B cell (primary cell): ENCODE data around the gene TBX18.

Experiments
- CTCF ChIP-seq: fragments of 200-600 bp; IDR thresholded peaks from one replicate; pipeline ENCODE4 v1.8.0; 2022; ENCODE audit warnings: antibody characterized with exemption, mild to moderate bottlenecking
- EZH2 ChIP-seq: IDR thresholded peaks from 2 replicates; pipeline ENCODE4 v1.6.1; 2012; ENCODE audit warnings: borderline replicate concordance, low read depth, mild to moderate bottlenecking, moderate library complexity, low read length; ENCODE audit not compliant: insufficient read depth, poor library complexity, severe bottlenecking

GRCh38 chr6:84766118-84766798, 1.9 kb upstream of the TBX18 start:
- TF ChIP-seq CTCF (no peak), EZH2 (no peak)
